B cell (primary cell): ENCODE data around the gene TSPAN15. TPM values are rescaled to one million over a fixed set of nuclear protein-coding genes. Genes with fewer than 3 reads are reported as not detected.

ENCODE experiments used
- ATAC-seq: fragments of 200-7000 bp; cut with Tn5 transposase; one replicate; pipeline ENCODE4 v1.10.0; 2021; ENCODE audit warnings: low read depth, mild to moderate bottlenecking, moderate number of reproducible peaks, moderate library complexity
- CTCF ChIA-PET: fragments of 350-600 bp; sonication (Branson Sonifier 250); formaldehyde crosslinking; loops from one replicate; lab custom pipeline; 2021; ENCODE audit warnings: antibody characterized with exemption, inconsistent platforms; lab: Charles Lee
- POLR2A ChIA-PET: fragments of 350-600 bp; sonication (Branson Sonifier 250); formaldehyde crosslinking; loops from one replicate; lab custom pipeline; 2021; ENCODE audit warnings: antibody characterized with exemption; lab: Charles Lee
- DNase-seq: peaks from one replicate; pipeline ENCODE4 v3.0.0; 2013
- H2AFZ ChIP-seq: 2 replicates; pipeline ENCODE4 v1.6.1; 2012; ENCODE audit warnings: mild to moderate bottlenecking, low read depth, low read length; ENCODE audit not compliant: insufficient read depth, poor library complexity, severe bottlenecking
- H3K27ac ChIP-seq, 2 donors: 1 replicate in 1 of 2; 2 replicates in 1 of 2; pipeline ENCODE4 v1.5.1; 2012 to 2013; ENCODE audit warnings: low read length in 2 of 2, mild to moderate bottlenecking in 2 of 2, moderate library complexity in 1 of 2
- H3K27me3 ChIP-seq, 4 experiments: fragments of 200-600 bp in 1 of 4; sonication (generic) in 1 of 4; replicated peaks in 1 of 4; 1 replicate in 2 of 4; 2 replicates in 2 of 4; pipeline versions ENCODE4 v1.6.1 to v1.7.0; 2013 to 2016; ENCODE audit warnings: low read length in 3 of 4, mild to moderate bottlenecking in 2 of 4, mixed read lengths in 1 of 4, moderate library complexity in 1 of 4; ENCODE audit not compliant: insufficient read depth in 4 of 4, control insufficient read depth in 3 of 4; ENCODE audit errors: control extremely low read depth in 1 of 4
- H3K36me3 ChIP-seq, 2 experiments: replicated peaks in 1 of 2; 1 replicate in 1 of 2; 2 replicates in 1 of 2; pipeline versions ENCODE4 v1.6.1 to v1.7.1; 2013; ENCODE audit warnings: low read length in 1 of 2; ENCODE audit not compliant: insufficient read depth in 2 of 2, control insufficient read depth in 1 of 2; ENCODE audit errors: control extremely low read depth in 1 of 2, extremely low read depth in 1 of 2
- H3K4me1 ChIP-seq, 2 donors: fragments of 200-600 bp in 1 of 2; sonication (generic) in 1 of 2; 1 replicate in 1 of 2; 2 replicates in 1 of 2; pipeline versions ENCODE4 v1.5.1 to v1.6.1; 2013 to 2017; ENCODE audit warnings: low read length in 2 of 2; ENCODE audit not compliant: control insufficient read depth in 2 of 2, insufficient read depth in 2 of 2
- H3K4me2 ChIP-seq: replicated peaks from 2 replicates; pipeline ENCODE3; 2012; ENCODE audit warnings: mild to moderate bottlenecking, low read depth, low read length; ENCODE audit not compliant: poor library complexity, severe bottlenecking
- H3K4me3 ChIP-seq, 5 experiments: fragments of 200-600 bp in 1 of 5; sonication (generic) in 1 of 5; 1 replicate in 3 of 5; 2 replicates in 2 of 5; pipeline versions ENCODE4 v1.5.1 to v1.7.0; 2011 to 2016; ENCODE audit warnings: low read length in 4 of 5, mild to moderate bottlenecking in 4 of 5, low read depth in 2 of 5, control low read depth in 1 of 5, moderate library complexity in 1 of 5; ENCODE audit not compliant: insufficient read depth in 1 of 5; ENCODE audit errors: control extremely low read depth in 1 of 5, extremely low read depth in 1 of 5
- H3K79me2 ChIP-seq: fragments of 200-600 bp; sonication (generic); one replicate; pipeline ENCODE4 v1.6.0; 2016; ENCODE audit warnings: low read length; ENCODE audit not compliant: control insufficient read depth, insufficient read depth
- H3K9ac ChIP-seq: fragments of 200-600 bp; sonication (generic); 2 replicates; pipeline ENCODE4 v1.6.1; 2017; ENCODE audit warnings: mild to moderate bottlenecking, low read length, moderate library complexity
- H3K9me3 ChIP-seq, 3 donors: one replicate each; pipeline versions ENCODE4 v1.6.1 to v1.7.1; 2013; ENCODE audit warnings: low read length in 2 of 3; ENCODE audit not compliant: control insufficient read depth in 2 of 3, insufficient read depth in 1 of 3; ENCODE audit errors: control extremely low read depth in 1 of 3
- H4K20me1 ChIP-seq: 2 replicates; pipeline ENCODE4 v1.6.0; 2012; ENCODE audit warnings: mild to moderate bottlenecking, low read length; ENCODE audit not compliant: insufficient read depth, control insufficient read depth, poor library complexity, severe bottlenecking
- H3K27ac Mint-ChIP-seq: one replicate; pipeline ENCODE4 v1.8.0; 2021; ENCODE audit warnings: mixed read lengths
- H3K27me3 Mint-ChIP-seq: one replicate; pipeline ENCODE4 v1.8.0; 2021; ENCODE audit warnings: mixed read lengths
- H3K4me1 Mint-ChIP-seq: one replicate; pipeline ENCODE4 v1.8.0; 2021; ENCODE audit warnings: mixed read lengths
- H3K4me3 Mint-ChIP-seq: one replicate; pipeline ENCODE4 v1.8.0; 2021; ENCODE audit warnings: mixed read lengths
- H3K9me3 Mint-ChIP-seq: one replicate; pipeline ENCODE4 v1.8.0; 2022; ENCODE audit warnings: mixed read lengths; ENCODE audit not compliant: insufficient read depth
- CTCF ChIP-seq: fragments of 200-600 bp; IDR thresholded peaks from one replicate; pipeline ENCODE4 v1.8.0; 2022; ENCODE audit warnings: antibody characterized with exemption, mild to moderate bottlenecking
- EZH2 ChIP-seq: IDR thresholded peaks from 2 replicates; pipeline ENCODE4 v1.6.1; 2012; ENCODE audit warnings: borderline replicate concordance, low read depth, mild to moderate bottlenecking, moderate library complexity, low read length; ENCODE audit not compliant: insufficient read depth, poor library complexity, severe bottlenecking
- whole genome bisulfite sequencing: methylation state at CpG from one replicate; pipeline ENCODE4 v1.1.5; 2013; ENCODE audit warnings: missing lambda C conversion rate; ENCODE audit not compliant: insufficient coverage; 5-methylcytosine and 5-hydroxymethylcytosine counted together
- intact Hi-C: fragments of 100-400 bp; cut with micrococcal nuclease; formaldehyde crosslinking; loops from one replicate; pipeline ENCODE4 v1.10.0; 2022
- polyA plus RNA-seq: library from polyadenylated mRNA; depleted of rRNA; stranded (reverse); fragments of >200 nt; gene quantifications from 2 replicates; pipeline ENCODE4 v1.2.3, GENCODE V29; 2012
- total RNA-seq, 2 donors: library from RNA; stranded (reverse); fragments of 120-200 nt in 1 of 2; gene quantifications; 1 replicate in 1 of 2; 2 replicates in 1 of 2; pipeline versions ENCODE4 v1.2.3 to v1.2.4, GENCODE V29; 2013 to 2022

The TSPAN15 gene
- total and polyA plus RNA-seq, 2 donors (not counting 1 experiment from before 2014, with no cell fraction given) = 0.13 to 0.52 TPM

DNA sequence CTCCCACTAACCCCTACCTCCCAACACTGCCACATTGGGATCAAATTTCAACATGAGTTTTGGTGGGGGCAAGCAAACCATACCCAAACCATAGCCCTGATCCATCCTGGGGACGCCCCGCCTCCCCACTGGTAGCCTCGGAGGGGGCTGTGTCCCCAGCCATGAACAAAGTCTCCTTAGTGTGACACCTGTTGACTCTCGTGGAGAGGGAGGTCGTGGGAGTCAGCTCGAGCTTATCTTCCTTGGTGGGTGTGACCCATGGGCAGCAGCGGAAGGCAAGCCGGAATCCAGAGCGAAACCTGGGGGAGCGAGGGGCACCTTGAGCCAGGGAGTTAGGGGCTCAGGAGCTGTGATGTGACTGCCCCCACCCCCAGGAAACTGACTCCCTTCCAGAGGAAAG, 46.5 kb upstream of the TSPAN15 start:
- CTCF ChIA-PET = interaction anchor here (1.1 to 1.2 kb wide), 2 partner anchors 12 to 14 kb away, joined by 3 read pairs; no protein-coding TSS in a partner anchor
- Mint-ChIP-seq H3K4me3 (no peak overlapping the region), H3K9me3 (no peaks in the 10 kb centered on the region), H3K27ac (no peak overlapping the region), H3K27me3 (no peaks in the 10 kb centered on the region), H3K4me1 (peaks cover 13% of the 10 kb centered on the region)
- Histone ChIP-seq H3K36me3 (peaks cover 0 to 22% of the 10 kb centered on the region in 2 experiments), H3K4me2 (no peak overlapping the region), H3K79me2 (no peaks in the 10 kb centered on the region), H3K9me3 (peaks cover 0 to 3% (median 0%) of the 10 kb centered on the region in 3 donors), H3K4me1 (peaks cover 12 to 18% of the 10 kb centered on the region in 2 donors), H2AFZ (no peak overlapping the region), H3K9ac (no peak overlapping the region), H3K4me3 (no peak overlapping the region), H3K27ac (no peak overlapping the region), H4K20me1 (no peaks in the 10 kb centered on the region), H3K27me3 (no peaks in the 10 kb centered on the region)
- intact Hi-C loops = loop anchor here (5.0 kb wide), 2 partner anchors 417 to 743 kb away; partner anchors contain the start of genes KIFBP and TYSND1
- ATAC-seq (no peak), DNase-seq (no peak)
- 100% methylated on average over 10 of the region's 10 CpGs for WGBS
- TF ChIP-seq CTCF = no peak
- TF ChIP-seq EZH2 = no peak
- POLR2A ChIA-PET = no interaction called here

GRCh38 chr10:69405221-69405620, 46.0 kb upstream of the TSPAN15 start:
- Mint-ChIP-seq H3K4me1 (peaks cover 16% of the 10 kb centered on the region), H3K27ac (no peak overlapping the region), H3K27me3 (no peaks in the 10 kb centered on the region), H3K9me3 (no peaks in the 10 kb centered on the region), H3K4me3 (no peak overlapping the region)
- no peaks in the 10 kb centered on the region for H4K20me1 ChIP-seq
- H3K9me3 ChIP-seq = peaks cover 0 to 5% (median 0%) of the 10 kb centered on the region in 3 donors
- peaks cover 17 to 23% of the 10 kb centered on the region in 2 donors for H3K4me1 ChIP-seq
- ChIA-PET POLR2A (interaction anchor here (0.6 kb wide), 1 partner anchor 102 kb away, joined by 3 read pairs; no protein-coding TSS in a partner anchor), CTCF (interaction anchor here (1.1 to 1.2 kb wide), 2 partner anchors 13 to 14 kb away, joined by 3 read pairs; no protein-coding TSS in a partner anchor)
- intact Hi-C loops = loop anchor here (5.0 kb wide), 2 partner anchors 418 to 742 kb away; partner anchors contain the start of genes KIFBP and TYSND1
- TF ChIP-seq CTCF (no peak), EZH2 (no peak)
- WGBS = 100% methylated on average over 1 of the region's 4 CpGs
- H3K4me3 ChIP-seq = no peak overlapping the region
- DNase-seq (no peak), ATAC-seq (no peak)
- H3K79me2 ChIP-seq = no peaks in the 10 kb centered on the region
- no peak overlapping the region for H3K9ac ChIP-seq
- H2AFZ ChIP-seq = no peak overlapping the region
- H3K27me3 ChIP-seq = no peaks in the 10 kb centered on the region
- H3K4me2 ChIP-seq = no peak overlapping the region
- peaks cover 0 to 17% of the 10 kb centered on the region in 2 experiments for H3K36me3 ChIP-seq
- H3K27ac ChIP-seq = no peak overlapping the region
